Hypothalamus (tissue), 51 donors: ENCODE data around the gene YAP1.
"Not testable (repeated sequence)": the region's sequence is repeated elsewhere in the genome, so short reads cannot be mapped to it uniquely, and the experiment has no call there.

ENCODE experiments used
- DNase-seq, 51 donors: peaks; one replicate each; lab custom pipeline; 2025; lab: John Stamatoyannopoulos, UW

The YAP1 gene

GRCh38 chr11:102194990-102195389, 84.7 kb downstream of the YAP1 start:
- no peak for DNase-seq

GRCh38 chr11:102196351-102196750, 86.1 kb downstream of the YAP1 start:
- DNase-seq: no peak

GRCh38 chr11:102196816-102197215, 86.6 kb downstream of the YAP1 start:
- no peak for DNase-seq

- DNase-seq: peak in 11 of 51 donors; percentile 1 to 35 (median 3)
Observed at GRCh38 chr11:102197670-102198139, 87.5 kb downstream of the YAP1 start.

- no peak for DNase-seq
Observed at GRCh38 chr11:102199673-102200072, 89.4 kb downstream of the YAP1 start.

GRCh38 chr11:102200325-102200724, 90.1 kb downstream of the YAP1 start:
- not testable (repeated sequence) for DNase-seq

GRCh38 chr11:102201776-102202175, 91.5 kb downstream of the YAP1 start:
- DNase-seq: no peak

GRCh38 chr11:102202972-102203371, 92.7 kb downstream of the YAP1 start:
- DNase-seq: no peak

GRCh38 chr11:102204174-102204573, 93.9 kb downstream of the YAP1 start:
- DNase-seq: no peak

- no peak for DNase-seq
Observed at GRCh38 chr11:102205805-102206204, 95.6 kb downstream of the YAP1 start.

- DNase-seq: no peak
Observed at GRCh38 chr11:102208835-102209234, 98.6 kb downstream of the YAP1 start.

GRCh38 chr11:102214623-102215022, 104.4 kb downstream of the YAP1 start:
- DNase-seq: no peak

- no peak for DNase-seq
Observed at GRCh38 chr11:102216433-102217075, 106.3 kb downstream of the YAP1 start.

GRCh38 chr11:102220728-102221467, 110.7 kb downstream of the YAP1 start:
- no peak for DNase-seq

GRCh38 chr11:102223859-102224258, 113.6 kb downstream of the YAP1 start:
- no peak for DNase-seq

GRCh38 chr11:102225689-102226568, 115.7 kb downstream of the YAP1 start:
- DNase-seq: no peak

GRCh38 chr11:102226702-102227490, 116.6 kb downstream of the YAP1 start:
- DNase-seq: no peak

GRCh38 chr11:102229510-102230123, 119.4 kb downstream of the YAP1 start:
- DNase-seq: no peak

- no peak for DNase-seq
Observed at GRCh38 chr11:102230186-102230585, 119.9 kb downstream of the YAP1 start.

GRCh38 chr11:102230911-102231310, 120.7 kb downstream of the YAP1 start:
- DNase-seq: no peak
